HL-60 (cell line): Measurements from ENCODE around the gene SPINDOC.
A peak's percentile ranks its signal among the peaks of the same experiment; 100 is the strongest.

Source experiments
- DNase-seq, 2 experiments: peaks; one replicate each; pipeline ENCODE4 v3.0.0-alpha.2; 2010 to 2020; ENCODE audit warnings: low read depth in 1 of 2, low spot score in 1 of 2
- H3K27ac ChIP-seq: fragments of 250-450 bp; sonication (Bioruptor Pico); replicated peaks from 2 replicates; pipeline ENCODE4 v1.5.1; 2020; ENCODE audit warnings: mild to moderate bottlenecking, moderate library complexity
- H3K27me3 ChIP-seq: fragments of 250-450 bp; sonication (Bioruptor Pico); 2 replicates; pipeline ENCODE4 v1.5.1; 2021; ENCODE audit warnings: mild to moderate bottlenecking, moderate library complexity; ENCODE audit not compliant: insufficient read depth, poor library complexity, severe bottlenecking
- H3K4me3 ChIP-seq: replicated peaks from 2 replicates; pipeline ENCODE4 v1.5.1; 2011; ENCODE audit warnings: mild to moderate bottlenecking, control low read depth, low read length; ENCODE audit not compliant: insufficient read depth
- CTCF ChIP-seq: IDR thresholded peaks from one replicate; pipeline ENCODE4 v1.5.1; 2011; ENCODE audit warnings: low read length, control low read depth, inconsistent platforms; ENCODE audit not compliant: insufficient read depth
- GABPA ChIP-seq: IDR thresholded peaks from 2 replicates; pipeline ENCODE4 v1.6.1; 2012; ENCODE audit warnings: low read depth
- POLR2AphosphoS5 ChIP-seq: IDR thresholded peaks from 2 replicates; pipeline ENCODE4 v1.6.1; 2012; ENCODE audit warnings: low read depth
- REST ChIP-seq: IDR thresholded peaks from 2 replicates; pipeline ENCODE4 v1.6.1; 2012; ENCODE audit warnings: low read depth; ENCODE audit not compliant: insufficient replicate concordance
- SPI1 ChIP-seq: IDR thresholded peaks from 2 replicates; pipeline ENCODE4 v1.6.1; 2012; ENCODE audit warnings: low read depth, mild to moderate bottlenecking, borderline replicate concordance

The SPINDOC gene

GRCh38 chr11:63838150-63838677 lies 25.0 kb downstream of the SPINDOC start:
- TF ChIP-seq SPI1 (no peak), POLR2AphosphoS5 (no peak), REST (no peak), CTCF (no peak), GABPA (no peak)
- Histone ChIP-seq H3K4me3 (peak overlapping the region; percentile 33), H3K27me3 (no peaks in the 10 kb centered on the region), H3K27ac (peak overlapping the region; percentile 38)
- no peak for DNase-seq

- peak; percentile 90 to 96 for DNase-seq
- H3K27ac ChIP-seq = peak within 1 kb of the TSS; percentile 86
- TF ChIP-seq CTCF = no peak
- no peak for TF ChIP-seq SPI1
- TF ChIP-seq POLR2AphosphoS5 = no peak; the same call in 1 of the 2 replicates
- TF ChIP-seq REST = no peak
- no peak for TF ChIP-seq GABPA
- H3K27me3 ChIP-seq = no peaks in the 10 kb centered on the region
- peak within 1 kb of the TSS; percentile 77 for H3K4me3 ChIP-seq
These were observed 25.6 kb downstream of the SPINDOC start, which contains the start of gene MARK2 for GRCh38 chr11:63838678-63839507. Gene MARK2 (plus strand): TSS chr11:63839110. CDS start chr11:63839507, 397 bp downstream.

GRCh38 chr11:63839508-63840355 lies 26.5 kb downstream of the SPINDOC start:
- peak overlapping the region; percentile 77 for H3K4me3 ChIP-seq
- H3K27ac ChIP-seq = peak overlapping the region; percentile 86
- TF ChIP-seq POLR2AphosphoS5 (no peak; the same call in 1 of the 2 replicates), GABPA (no peak), SPI1 (peak; percentile 82; the same call in 1 of the 2 replicates), REST (no peak), CTCF (no peak)
- peak; percentile 60 to 83 for DNase-seq
- H3K27me3 ChIP-seq = no peaks in the 10 kb centered on the region
